Caco-2 (cell line): Measurements from ENCODE around the gene METTL26. TPM values are rescaled to one million over a fixed set of nuclear protein-coding genes. Genes with fewer than 3 reads are reported as not detected.

Experiments used
- BruUV-seq: library from RNA; stranded (reverse); fragments of 400-500 nt; replicated peaks from 2 replicates; lab custom pipeline; 2021; lab: Mats Ljungman, UMichigan
- CTCF ChIA-PET: fragments of 300-600 bp; sonication (Branson Sonifier 250); formaldehyde crosslinking; loops from one replicate; lab custom pipeline; 2022; ENCODE audit warnings: antibody characterized with exemption; lab: Charles Lee
- POLR2A ChIA-PET: fragments of 300-600 bp; sonication (Branson Sonifier 250); formaldehyde crosslinking; loops from one replicate; lab custom pipeline; 2022; ENCODE audit warnings: antibody characterized with exemption; lab: Charles Lee
- DNase-seq, 2 experiments: peaks; one replicate each; pipeline versions ENCODE4 v3.0.0 to v3.0.0-alpha.2; 2020 to 2022
- H3K27me3 ChIP-seq: replicated peaks from 2 replicates; pipeline ENCODE4 v1.6.0; 2011; ENCODE audit warnings: low read length; ENCODE audit not compliant: control insufficient read depth, insufficient read depth
- H3K36me3 ChIP-seq: 2 replicates; pipeline ENCODE4 v1.5.1; 2011; ENCODE audit warnings: low read length; ENCODE audit not compliant: control insufficient read depth, insufficient read depth
- H3K4me1 ChIP-seq: fragments of 250-450 bp; sonication (Bioruptor Pico); 2 replicates; pipeline ENCODE4 v1.5.1; 2020; ENCODE audit warnings: mild to moderate bottlenecking
- H3K4me3 ChIP-seq: 2 replicates; pipeline ENCODE4 v1.5.1; 2011; ENCODE audit warnings: low read depth, mild to moderate bottlenecking, control low read depth, low read length
- H3K9me3 ChIP-seq: fragments of 250-450 bp; sonication (Bioruptor Pico); 2 replicates; pipeline ENCODE4 v1.5.1; 2020; ENCODE audit warnings: mild to moderate bottlenecking, moderate library complexity
- H3K27ac Mint-ChIP-seq: one replicate; pipeline ENCODE4 v1.8.0; 2022; ENCODE audit warnings: mixed read lengths; ENCODE audit not compliant: unreplicated experiment
- H3K27me3 Mint-ChIP-seq: one replicate; pipeline ENCODE4 v1.8.0; 2022; ENCODE audit warnings: mixed read lengths; ENCODE audit not compliant: insufficient read depth, unreplicated experiment
- H3K36me3 Mint-ChIP-seq: one replicate; pipeline ENCODE4 v1.8.0; 2022; ENCODE audit warnings: mild to moderate bottlenecking, mixed read lengths; ENCODE audit not compliant: insufficient read depth, unreplicated experiment
- H3K4me1 Mint-ChIP-seq: one replicate; pipeline ENCODE4 v1.8.0; 2022; ENCODE audit warnings: low read depth, mixed read lengths; ENCODE audit not compliant: unreplicated experiment
- H3K4me3 Mint-ChIP-seq: one replicate; pipeline ENCODE4 v1.8.0; 2022; ENCODE audit warnings: mild to moderate bottlenecking, moderate library complexity, mixed read lengths; ENCODE audit not compliant: unreplicated experiment
- H3K9me3 Mint-ChIP-seq: one replicate; pipeline ENCODE4 v1.8.0; 2022; ENCODE audit warnings: mixed read lengths; ENCODE audit not compliant: unreplicated experiment
- CTCF ChIP-seq, 2 experiments: fragments of 200-600 bp in 1 of 2; IDR thresholded peaks; 1 replicate in 1 of 2; 2 replicates in 1 of 2; pipeline versions ENCODE4 v1.5.1 to v1.8.0; 2011 to 2022; ENCODE audit warnings: antibody characterized with exemption in 1 of 2, control low read depth in 1 of 2, inconsistent platforms in 1 of 2, low read depth in 1 of 2, low read length in 1 of 2, mild to moderate bottlenecking in 1 of 2, moderate library complexity in 1 of 2; ENCODE audit not compliant: insufficient read depth in 1 of 2, severe bottlenecking in 1 of 2, unreplicated experiment in 1 of 2
- intact Hi-C: fragments of 100-400 bp; cut with micrococcal nuclease; formaldehyde crosslinking; loops from one replicate; pipeline ENCODE4 v1.10.0; 2022; ENCODE audit not compliant: unreplicated experiment
- total RNA-seq: library from RNA; stranded (reverse); gene quantifications from 2 replicates; pipeline ENCODE4 v1.2.3, GENCODE V29; 2022

METTL26 gene
- total RNA-seq, 1 experiment from 2014 or later, result 67.4 TPM

- H3K4me3 ChIP-seq, result peak overlapping the region; percentile 62
- H3K9me3 Mint-ChIP-seq, result no peaks in the 10 kb centered on the region
- no peak for DNase-seq
- BruUV-seq, result no TSS peak
- H3K36me3 ChIP-seq, result no peaks in the 10 kb centered on the region; the same call in 1 of the 2 replicates
- H3K4me1 ChIP-seq, result peaks cover 32% of the 10 kb centered on the region
- ChIA-PET CTCF (interaction anchor here (0.8 kb wide), 1 partner anchor 46 kb away, joined by 4 read pairs; no protein-coding TSS in a partner anchor), POLR2A (interaction anchor here (0.6 to 1.2 kb wide), 2 partner anchors 355 to 1565 kb away, joined by 5 to 6 read pairs; partner anchors contain the start of gene TRAF7)
- peak overlapping the region; percentile 95 for H3K27ac Mint-ChIP-seq
- H3K27me3 ChIP-seq, result no peaks in the 10 kb centered on the region
- no peaks in the 10 kb centered on the region for H3K27me3 Mint-ChIP-seq
- peaks cover 42% of the 10 kb centered on the region for H3K36me3 Mint-ChIP-seq
- H3K9me3 ChIP-seq, result no peaks in the 10 kb centered on the region
- TF ChIP-seq CTCF (IDR thresholded peaks at IDR 0.05; ENCODE audit: insufficient read depth in 1 of 2, low read depth in 1 of 2, low read length in 1 of 2, severe bottlenecking in 1 of 2, unreplicated experiment in 1 of 2), result no peak
- intact Hi-C loops, result no loop called here
- peaks cover 25% of the 10 kb centered on the region for H3K4me1 Mint-ChIP-seq
- peak overlapping the region; percentile 75 for H3K4me3 Mint-ChIP-seq
Measured at GRCh38 chr16:590188-590814, 45.8 kb downstream of the METTL26 start.

GRCh38 chr16:589658-590187 is 46.4 kb downstream of the METTL26 start, which contains the start of gene RAB40C:
RAB40C (plus strand) TSS chr16:590066; CDS start chr16:590292, 226 bp downstream.
- H3K4me1 ChIP-seq, result peaks cover 32% of the 10 kb centered on the region
- CTCF ChIA-PET, result no interaction called here
- peak within 1 kb of the TSS; percentile 95 for H3K27ac Mint-ChIP-seq
- no peaks in the 10 kb centered on the region for H3K27me3 Mint-ChIP-seq
- no TSS peak for BruUV-seq
- H3K36me3 Mint-ChIP-seq, result peaks cover 44% of the 10 kb centered on the region
- H3K36me3 ChIP-seq, result no peaks in the 10 kb centered on the region; the same call in 1 of the 2 replicates
- no peaks in the 10 kb centered on the region for H3K9me3 ChIP-seq
- H3K4me3 ChIP-seq, result peak within 1 kb of the TSS; percentile 77
- H3K4me1 Mint-ChIP-seq, result peaks cover 25% of the 10 kb centered on the region
- no peak for TF ChIP-seq CTCF (IDR thresholded peaks at IDR 0.05; ENCODE audit: insufficient read depth in 1 of 2, low read depth in 1 of 2, low read length in 1 of 2, severe bottlenecking in 1 of 2, unreplicated experiment in 1 of 2)
- no peaks in the 10 kb centered on the region for H3K27me3 ChIP-seq
- peak; percentile 97 to 98 for DNase-seq
- POLR2A ChIA-PET, result interaction anchor here (1.2 kb wide), 1 partner anchor 1566 kb away, joined by 6 read pairs; the partner anchor contains the start of gene TRAF7
- intact Hi-C loops, result loop anchor here (2.0 to 5.0 kb wide), 2 partner anchors 47 to 62 kb away; partner anchors contain the start of genes CAPN15 and METTL26
- H3K9me3 Mint-ChIP-seq, result no peaks in the 10 kb centered on the region
- H3K4me3 Mint-ChIP-seq, result peak within 1 kb of the TSS; percentile 75

GRCh38 chr16:588889-589657 is 47.0 kb downstream of the METTL26 start:
- Histone ChIP-seq H3K9me3 (no peaks in the 10 kb centered on the region), H3K36me3 (no peaks in the 10 kb centered on the region; the same call in 1 of the 2 replicates), H3K4me3 (peak overlapping the region; percentile 77), H3K27me3 (no peaks in the 10 kb centered on the region), H3K4me1 (peaks cover 28% of the 10 kb centered on the region)
- TF ChIP-seq CTCF (IDR thresholded peaks at IDR 0.05; ENCODE audit: insufficient read depth in 1 of 2, low read depth in 1 of 2, low read length in 1 of 2, severe bottlenecking in 1 of 2, unreplicated experiment in 1 of 2), result no peak
- Mint-ChIP-seq H3K4me1 (peaks cover 25% of the 10 kb centered on the region), H3K36me3 (peaks cover 44% of the 10 kb centered on the region), H3K9me3 (no peaks in the 10 kb centered on the region), H3K27me3 (no peaks in the 10 kb centered on the region), H3K27ac (peak overlapping the region; percentile 95), H3K4me3 (peak overlapping the region; percentile 75)
- ChIA-PET CTCF (no interaction called here), POLR2A (no interaction called here)
- BruUV-seq, result no TSS peak
- peak; percentile 95 to 96 for DNase-seq
- intact Hi-C loops, result loop anchor here (2.0 to 5.0 kb wide), 2 partner anchors 48 to 62 kb away; partner anchors contain the start of genes CAPN15 and METTL26
